OCI-LY3 (cell line): ENCODE measurements around the gene GLIS1.

Experiments
- CTCF ChIP-seq: fragments of 200-600, 300-600 bp; sonication (generic); IDR thresholded peaks from 2 replicates; pipeline ENCODE4 v1.5.1; 2014; ENCODE audit warnings: antibody characterized with exemption, low read length, low read depth
- EZH2phosphoT487 ChIP-seq: fragments of 200-600 bp; shearing (Covaris generic); IDR thresholded peaks from 2 replicates; pipeline ENCODE4 v1.6.1; 2018; ENCODE audit warnings: antibody characterized with exemption, mixed run types, low read depth

GRCh38 chr1:53733447-53733931, 5.5 kb downstream of the GLIS1 start:
- no peak for TF ChIP-seq CTCF
- TF ChIP-seq EZH2phosphoT487, result no peak
